HL-60 (cell line): ENCODE results near the gene CEACAM18.
A peak's percentile ranks its signal among the peaks of the same experiment; 100 is the strongest.

Experiments used
- GABPA ChIP-seq: IDR thresholded peaks from 2 replicates; pipeline ENCODE4 v1.6.1; 2012; ENCODE audit warnings: low read depth
- POLR2AphosphoS5 ChIP-seq: IDR thresholded peaks from 2 replicates; pipeline ENCODE4 v1.6.1; 2012; ENCODE audit warnings: low read depth
- TF ChIP-seq, protein P1 (sequence below): IDR thresholded peaks from one replicate; pipeline ENCODE4 v1.5.1; 2011; ENCODE audit warnings: low read length, control low read depth, inconsistent platforms; ENCODE audit not compliant: insufficient read depth

- TF ChIP-seq POLR2AphosphoS5: no peak
- TF ChIP-seq, protein P1, sequence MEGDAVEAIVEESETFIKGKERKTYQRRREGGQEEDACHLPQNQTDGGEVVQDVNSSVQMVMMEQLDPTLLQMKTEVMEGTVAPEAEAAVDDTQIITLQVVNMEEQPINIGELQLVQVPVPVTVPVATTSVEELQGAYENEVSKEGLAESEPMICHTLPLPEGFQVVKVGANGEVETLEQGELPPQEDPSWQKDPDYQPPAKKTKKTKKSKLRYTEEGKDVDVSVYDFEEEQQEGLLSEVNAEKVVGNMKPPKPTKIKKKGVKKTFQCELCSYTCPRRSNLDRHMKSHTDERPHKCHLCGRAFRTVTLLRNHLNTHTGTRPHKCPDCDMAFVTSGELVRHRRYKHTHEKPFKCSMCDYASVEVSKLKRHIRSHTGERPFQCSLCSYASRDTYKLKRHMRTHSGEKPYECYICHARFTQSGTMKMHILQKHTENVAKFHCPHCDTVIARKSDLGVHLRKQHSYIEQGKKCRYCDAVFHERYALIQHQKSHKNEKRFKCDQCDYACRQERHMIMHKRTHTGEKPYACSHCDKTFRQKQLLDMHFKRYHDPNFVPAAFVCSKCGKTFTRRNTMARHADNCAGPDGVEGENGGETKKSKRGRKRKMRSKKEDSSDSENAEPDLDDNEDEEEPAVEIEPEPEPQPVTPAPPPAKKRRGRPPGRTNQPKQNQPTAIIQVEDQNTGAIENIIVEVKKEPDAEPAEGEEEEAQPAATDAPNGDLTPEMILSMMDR: peak; percentile 64
- no peak for TF ChIP-seq GABPA
Measured at GRCh38 chr19:51514866-51515481, 36.6 kb downstream of the CEACAM18 start.
